GM21576 (cell line): ENCODE measurements around the gene KIF26B.
"Not testable (repeated sequence)": the region's sequence is repeated elsewhere in the genome, so short reads cannot be mapped to it uniquely, and the experiment has no call there.

Experiments
- ATAC-seq: cut with Tn5 transposase; IDR thresholded peaks from one replicate; pipeline ENCODE4 v1.9.1; 2021; ENCODE audit warnings: mild to moderate bottlenecking, moderate library complexity; ENCODE audit not compliant: unreplicated experiment

KIF26B gene

DNA sequence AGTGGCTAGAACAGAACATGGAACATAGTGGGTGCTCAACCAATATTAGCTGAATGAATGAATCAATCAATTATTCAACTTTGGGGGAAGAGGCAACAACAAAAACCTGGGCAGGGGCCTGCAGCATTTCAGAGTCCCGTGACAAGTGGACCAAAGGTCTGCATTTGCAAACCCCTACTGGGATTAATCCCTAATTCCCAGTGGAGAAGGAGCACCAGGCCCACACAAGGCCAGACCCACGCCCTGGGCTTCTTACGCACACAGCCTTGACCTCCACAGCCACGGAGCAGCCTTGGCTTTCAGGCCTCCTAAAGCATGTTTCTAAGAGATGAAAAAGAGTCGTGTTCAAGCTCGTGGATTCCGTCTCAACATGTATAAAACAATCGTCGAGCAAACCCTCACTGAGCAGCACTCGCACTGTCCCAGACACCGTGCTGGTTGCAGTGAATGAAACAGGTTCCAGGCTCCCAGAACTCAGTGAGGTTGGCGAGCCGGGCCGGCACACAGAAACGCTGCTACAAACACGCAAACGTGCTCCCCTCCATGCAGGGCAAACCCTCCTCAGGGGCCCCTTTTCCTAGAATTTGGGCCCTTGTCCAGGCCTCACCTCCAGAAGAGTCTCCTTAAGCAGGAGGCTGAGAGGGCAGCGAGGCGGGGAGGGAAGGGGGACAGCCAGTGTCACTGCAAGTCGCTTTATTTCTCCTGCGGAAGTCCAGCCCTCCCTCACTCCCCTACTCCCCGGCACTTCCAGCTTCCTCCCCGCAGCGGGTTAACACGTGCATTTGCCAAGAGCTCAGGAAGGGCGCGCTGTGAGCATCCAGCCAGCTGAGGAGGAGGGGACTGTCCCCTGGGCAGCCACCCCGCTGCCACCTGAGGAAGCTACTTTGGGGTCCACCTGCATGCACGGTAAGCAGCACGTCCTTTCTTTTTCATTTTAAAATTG lies 556.4 kb downstream of the KIF26B start:
- no peak for ATAC-seq

GRCh38 chr1:245714027-245714426 lies 559.2 kb downstream of the KIF26B start:
- not testable (repeated sequence) for ATAC-seq

DNA sequence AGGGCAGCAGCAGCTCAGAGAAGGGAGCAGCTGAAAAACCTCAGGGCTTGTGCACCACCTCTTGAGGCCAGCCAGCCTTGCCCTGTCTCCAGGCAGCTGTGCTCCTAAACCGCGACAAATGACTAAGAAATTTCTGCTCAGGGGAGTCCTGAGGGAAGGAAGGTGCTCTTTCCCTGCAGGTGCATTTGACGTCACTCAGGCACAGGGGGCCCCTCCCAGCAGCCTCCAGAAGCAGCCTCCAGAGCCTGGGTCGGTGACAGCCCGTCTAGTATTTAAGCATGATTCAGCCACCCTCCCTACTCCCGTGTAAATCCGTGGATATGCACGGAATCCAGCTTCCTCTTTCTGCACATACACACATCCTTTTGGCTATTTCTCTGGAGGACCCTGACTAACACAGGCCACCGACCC lies 560.5 kb downstream of the KIF26B start:
- no peak for ATAC-seq

- no peak for ATAC-seq
Measured at GRCh38 chr1:245715970-245716369, 561.2 kb downstream of the KIF26B start.

DNA sequence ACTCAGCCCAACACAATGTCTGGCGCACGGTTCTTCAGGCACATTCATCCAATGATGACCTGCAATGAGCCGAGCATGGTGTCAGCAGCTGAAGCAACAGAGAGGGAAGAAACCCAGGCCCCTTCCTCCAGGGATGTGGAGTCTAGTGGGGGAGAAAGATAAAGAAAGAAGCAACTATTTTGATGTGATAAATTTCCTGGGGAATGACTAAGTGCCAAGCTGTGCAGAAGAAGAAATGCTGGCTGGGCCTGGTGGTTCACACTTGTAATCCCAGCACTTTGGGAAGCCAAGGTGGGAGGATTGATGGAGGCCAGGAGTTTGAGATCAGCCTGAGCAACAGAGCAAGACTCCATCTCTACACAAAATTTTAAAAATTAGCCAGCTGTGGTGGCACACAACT lies 561.8 kb downstream of the KIF26B start:
- ATAC-seq = no peak

DNA sequence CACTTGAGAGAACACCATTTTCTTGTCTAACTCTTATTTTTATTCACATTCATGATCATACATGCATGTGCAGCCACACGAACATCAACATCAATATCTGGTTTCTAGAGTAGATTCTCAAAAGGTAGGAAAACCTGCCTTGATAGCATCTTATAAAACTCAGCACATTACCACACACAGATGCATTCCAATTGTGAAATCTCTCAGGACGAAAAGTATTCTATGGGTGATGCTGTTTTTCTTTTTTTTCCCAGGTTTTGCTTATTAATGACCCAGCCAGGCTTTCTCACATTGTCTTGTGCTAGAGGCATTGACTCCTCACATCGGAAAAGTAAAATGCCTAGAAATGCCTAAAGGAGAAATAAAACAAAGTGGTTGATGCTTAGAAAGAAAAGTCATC lies 562.8 kb downstream of the KIF26B start:
- ATAC-seq = no peak

- no peak for ATAC-seq
Measured at GRCh38 chr1:245718123-245718522, 563.3 kb downstream of the KIF26B start.

- ATAC-seq = no peak
Measured at GRCh38 chr1:245718951-245719350, 564.2 kb downstream of the KIF26B start.

DNA sequence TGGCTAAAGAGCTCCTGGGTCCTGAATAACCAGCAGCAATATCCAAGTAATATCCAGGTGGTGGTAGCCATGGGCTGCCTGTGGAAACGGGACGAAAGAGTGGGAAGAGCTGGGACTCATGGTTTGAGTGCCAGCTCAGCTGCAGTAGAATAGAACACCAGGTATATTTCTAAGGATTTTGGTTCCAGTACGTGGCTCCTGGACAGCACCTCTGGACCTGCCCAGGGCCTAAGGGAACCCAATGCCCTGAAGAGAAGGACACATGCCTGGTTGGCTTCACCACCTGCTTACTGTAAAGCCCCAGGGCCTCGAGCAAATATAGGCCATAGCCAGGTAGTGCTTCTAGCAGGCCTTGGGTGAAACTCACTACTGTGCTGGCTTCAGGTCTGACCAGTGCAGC lies 566.7 kb downstream of the KIF26B start:
- no peak for ATAC-seq

GRCh38 chr1:245728035-245728434 lies 573.2 kb downstream of the KIF26B start:
- not testable (repeated sequence) for ATAC-seq

DNA sequence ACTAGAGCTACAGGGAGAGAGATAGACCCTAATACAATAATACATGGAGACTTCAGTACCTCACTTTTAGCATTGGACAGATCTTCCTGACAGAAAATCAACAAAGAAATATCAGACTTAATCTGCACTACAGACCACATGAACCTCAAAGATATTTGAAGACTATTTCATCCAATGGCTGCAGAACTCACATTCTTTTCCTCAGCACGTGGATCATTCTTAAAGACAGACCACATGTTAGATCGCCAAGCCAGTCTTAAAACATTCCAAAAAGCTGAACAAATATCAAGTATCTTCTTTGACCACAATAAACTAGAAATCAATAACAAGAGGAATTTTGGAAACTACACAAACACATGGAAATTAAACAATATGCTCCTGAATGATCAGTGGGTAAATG lies 576.0 kb downstream of the KIF26B start:
- no peak for ATAC-seq

DNA sequence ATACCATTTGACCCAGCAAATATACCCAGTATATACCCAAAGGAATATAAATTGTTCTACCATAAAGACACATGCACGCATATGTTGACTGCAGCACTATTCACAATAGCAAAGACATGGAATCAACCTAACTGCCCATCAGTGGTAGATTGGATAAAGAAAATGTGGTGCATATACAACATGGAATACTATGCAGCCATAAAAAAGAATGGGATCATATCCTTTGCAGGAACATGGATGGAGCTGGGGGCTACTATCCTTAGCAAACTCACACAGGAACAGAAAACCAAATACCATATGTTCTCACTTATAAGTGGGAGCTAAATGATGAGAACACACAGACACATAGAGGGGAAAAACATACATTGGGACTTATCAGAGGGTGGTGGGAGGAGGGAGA lies 585.6 kb downstream of the KIF26B start:
- not testable (repeated sequence) for ATAC-seq

DNA sequence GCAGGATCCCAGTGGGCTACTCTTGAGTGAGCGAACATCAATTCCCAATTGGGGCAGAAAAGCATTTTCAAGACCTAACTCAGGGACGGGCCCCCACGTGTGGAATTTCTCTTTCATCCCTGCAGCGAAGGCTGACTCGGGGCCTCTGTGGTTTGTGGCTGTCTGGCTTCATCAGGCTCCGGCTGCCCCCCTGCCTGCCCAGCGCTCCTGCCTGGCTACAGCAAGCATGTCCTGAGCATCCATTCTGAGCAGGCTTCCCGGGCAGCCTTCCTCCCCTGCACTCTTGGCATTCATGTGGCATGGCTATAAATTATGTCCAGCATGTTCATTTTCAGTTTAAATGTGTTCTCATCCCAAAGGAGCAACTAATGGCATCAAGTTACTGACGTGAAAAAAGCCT lies 588.1 kb downstream of the KIF26B start:
- ATAC-seq = no peak

GRCh38 chr1:245748240-245748639 lies 593.5 kb downstream of the KIF26B start:
- no peak for ATAC-seq

DNA sequence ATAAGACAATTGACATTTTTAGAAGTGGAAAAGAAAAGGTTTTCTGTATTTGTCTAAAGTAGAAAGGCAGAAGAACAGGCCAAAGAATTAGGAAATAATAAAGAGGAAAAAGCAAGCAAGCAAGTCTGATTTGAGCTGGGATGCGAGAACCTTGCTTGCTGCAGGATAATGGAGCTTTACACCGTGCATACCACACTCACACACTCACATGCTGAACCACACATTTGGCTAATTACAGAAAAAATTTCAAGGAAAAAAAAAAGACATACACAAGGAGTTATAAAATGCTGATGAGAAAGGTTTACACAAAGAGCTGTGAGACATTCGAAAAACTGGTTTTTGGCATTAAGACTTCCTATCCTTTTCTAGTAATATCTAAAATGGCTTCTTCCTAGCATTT lies 593.9 kb downstream of the KIF26B start:
- no peak for ATAC-seq

- ATAC-seq = no peak
Measured at GRCh38 chr1:245749053-245749452, 594.3 kb downstream of the KIF26B start.

- ATAC-seq = no peak
Measured at GRCh38 chr1:245750261-245750660, 595.5 kb downstream of the KIF26B start.

GRCh38 chr1:245751116-245751515 lies 596.3 kb downstream of the KIF26B start:
- no peak for ATAC-seq

GRCh38 chr1:245751726-245752470 lies 597.1 kb downstream of the KIF26B start:
- ATAC-seq = no peak

- ATAC-seq = no peak
Measured at GRCh38 chr1:245752561-245752960, 597.8 kb downstream of the KIF26B start.

- no peak for ATAC-seq
Measured at GRCh38 chr1:245753807-245754206, 599.0 kb downstream of the KIF26B start.

DNA sequence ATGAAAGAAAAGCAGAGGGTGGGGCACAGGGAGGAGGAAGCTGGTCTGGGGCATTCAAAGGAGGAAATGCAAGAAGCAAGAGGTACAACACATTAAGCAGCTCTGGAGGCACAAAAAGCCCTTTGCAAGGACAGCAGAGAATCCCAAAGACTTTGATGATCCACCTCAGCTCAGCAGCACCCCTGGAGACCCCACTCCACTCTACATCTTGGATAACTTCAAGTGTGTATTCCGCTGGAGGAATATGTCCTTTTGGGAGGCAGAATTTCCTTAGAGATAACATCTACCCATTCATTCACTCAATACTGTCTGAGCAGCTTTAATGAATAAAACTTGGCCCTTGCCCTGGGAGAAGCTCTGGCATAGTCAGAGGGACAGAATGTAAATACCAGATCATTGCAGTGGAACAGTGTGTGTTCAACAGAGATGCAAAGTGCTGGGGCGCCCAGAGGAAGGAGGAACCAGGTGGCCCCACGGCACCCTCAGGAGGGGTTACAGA lies 599.7 kb downstream of the KIF26B start:
- ATAC-seq = no peak
